Measurements from ENCODE around the gene CSNK1G2.

DNA sequence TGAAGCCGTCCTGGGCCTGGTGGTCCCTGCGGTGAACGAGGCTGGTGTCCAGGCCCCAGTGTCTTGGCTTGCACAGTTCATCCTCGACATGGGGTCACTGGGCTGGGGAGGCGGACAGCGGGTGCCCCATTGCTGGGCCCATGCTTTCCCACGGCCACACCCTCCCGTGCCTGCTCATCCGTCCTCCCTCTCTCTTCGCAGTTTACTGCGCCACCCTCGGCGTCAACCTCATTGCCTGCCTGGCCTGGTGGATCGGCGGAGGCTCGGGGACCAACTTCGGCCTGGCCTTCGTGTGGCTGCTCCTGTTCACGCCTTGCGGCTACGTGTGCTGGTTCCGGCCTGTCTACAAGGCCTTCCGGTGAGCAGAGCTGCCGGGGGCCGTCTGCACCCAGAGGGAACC, 23.0 kb upstream of the CSNK1G2 start:
- TF ChIP-seq CTBP1 (IDR thresholded peaks at IDR 0.05; ENCODE audit: borderline replicate concordance) (no peak), SP1 (IDR thresholded peaks at IDR 0.05) (no peak)
- TF ChIP-seq, protein P1, sequence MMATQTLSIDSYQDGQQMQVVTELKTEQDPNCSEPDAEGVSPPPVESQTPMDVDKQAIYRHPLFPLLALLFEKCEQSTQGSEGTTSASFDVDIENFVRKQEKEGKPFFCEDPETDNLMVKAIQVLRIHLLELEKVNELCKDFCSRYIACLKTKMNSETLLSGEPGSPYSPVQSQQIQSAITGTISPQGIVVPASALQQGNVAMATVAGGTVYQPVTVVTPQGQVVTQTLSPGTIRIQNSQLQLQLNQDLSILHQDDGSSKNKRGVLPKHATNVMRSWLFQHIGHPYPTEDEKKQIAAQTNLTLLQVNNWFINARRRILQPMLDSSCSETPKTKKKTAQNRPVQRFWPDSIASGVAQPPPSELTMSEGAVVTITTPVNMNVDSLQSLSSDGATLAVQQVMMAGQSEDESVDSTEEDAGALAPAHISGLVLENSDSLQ (IDR thresholded peaks at IDR 0.05), result no peak
